ENCODE results near the gene DNAJC10.
"Not testable (repeated sequence)": the region's sequence is repeated elsewhere in the genome, so short reads cannot be mapped to it uniquely, and the experiment has no call there.

The DNAJC10 gene, protein sequence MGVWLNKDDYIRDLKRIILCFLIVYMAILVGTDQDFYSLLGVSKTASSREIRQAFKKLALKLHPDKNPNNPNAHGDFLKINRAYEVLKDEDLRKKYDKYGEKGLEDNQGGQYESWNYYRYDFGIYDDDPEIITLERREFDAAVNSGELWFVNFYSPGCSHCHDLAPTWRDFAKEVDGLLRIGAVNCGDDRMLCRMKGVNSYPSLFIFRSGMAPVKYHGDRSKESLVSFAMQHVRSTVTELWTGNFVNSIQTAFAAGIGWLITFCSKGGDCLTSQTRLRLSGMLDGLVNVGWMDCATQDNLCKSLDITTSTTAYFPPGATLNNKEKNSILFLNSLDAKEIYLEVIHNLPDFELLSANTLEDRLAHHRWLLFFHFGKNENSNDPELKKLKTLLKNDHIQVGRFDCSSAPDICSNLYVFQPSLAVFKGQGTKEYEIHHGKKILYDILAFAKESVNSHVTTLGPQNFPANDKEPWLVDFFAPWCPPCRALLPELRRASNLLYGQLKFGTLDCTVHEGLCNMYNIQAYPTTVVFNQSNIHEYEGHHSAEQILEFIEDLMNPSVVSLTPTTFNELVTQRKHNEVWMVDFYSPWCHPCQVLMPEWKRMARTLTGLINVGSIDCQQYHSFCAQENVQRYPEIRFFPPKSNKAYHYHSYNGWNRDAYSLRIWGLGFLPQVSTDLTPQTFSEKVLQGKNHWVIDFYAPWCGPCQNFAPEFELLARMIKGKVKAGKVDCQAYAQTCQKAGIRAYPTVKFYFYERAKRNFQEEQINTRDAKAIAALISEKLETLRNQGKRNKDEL

DNA sequence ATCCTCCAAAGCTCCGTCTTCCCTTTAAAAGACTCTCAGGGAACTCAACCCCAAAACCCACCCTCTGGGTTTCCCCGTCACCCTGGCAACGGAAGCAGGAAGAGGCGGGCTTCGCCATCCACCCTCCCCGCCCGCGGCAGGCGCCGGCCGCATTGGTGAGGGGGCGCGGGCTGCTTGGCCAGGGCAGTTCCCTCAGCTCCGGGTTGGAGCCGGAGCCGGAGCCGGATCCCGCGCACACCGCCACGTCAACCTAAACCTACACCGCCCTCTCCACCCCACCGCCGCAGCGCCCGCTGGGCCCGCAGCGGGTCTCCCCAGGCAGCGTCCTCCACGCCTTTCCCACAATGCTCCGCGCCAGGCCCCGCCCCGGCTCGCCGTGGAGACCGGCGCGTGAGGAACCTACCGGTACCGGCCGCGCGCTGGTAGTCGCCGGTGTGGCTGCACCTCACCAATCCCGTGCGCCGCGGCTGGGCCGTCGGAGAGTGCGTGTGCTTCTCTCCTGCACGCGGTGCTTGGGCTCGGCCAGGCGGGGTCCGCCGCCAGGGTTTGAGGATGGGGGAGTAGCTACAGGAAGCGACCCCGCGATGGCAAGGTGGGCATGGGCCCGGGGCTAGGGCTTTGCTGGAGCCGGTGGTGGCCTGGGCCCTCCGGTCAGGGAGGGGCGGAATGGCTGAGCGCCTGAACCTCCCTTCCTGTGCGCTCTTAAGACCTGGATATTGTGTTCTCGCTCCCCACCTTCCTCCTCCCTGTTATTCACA is at the start of gene DNAJC10:
Gene DNAJC10 (plus strand): TSS at position 366 of the 758 bp plus-strand sequence. CDS start 1,830 bp downstream, outside the sequence.
- DNase-seq (ENCODE audit: low read depth): peak; percentile 31

DNA sequence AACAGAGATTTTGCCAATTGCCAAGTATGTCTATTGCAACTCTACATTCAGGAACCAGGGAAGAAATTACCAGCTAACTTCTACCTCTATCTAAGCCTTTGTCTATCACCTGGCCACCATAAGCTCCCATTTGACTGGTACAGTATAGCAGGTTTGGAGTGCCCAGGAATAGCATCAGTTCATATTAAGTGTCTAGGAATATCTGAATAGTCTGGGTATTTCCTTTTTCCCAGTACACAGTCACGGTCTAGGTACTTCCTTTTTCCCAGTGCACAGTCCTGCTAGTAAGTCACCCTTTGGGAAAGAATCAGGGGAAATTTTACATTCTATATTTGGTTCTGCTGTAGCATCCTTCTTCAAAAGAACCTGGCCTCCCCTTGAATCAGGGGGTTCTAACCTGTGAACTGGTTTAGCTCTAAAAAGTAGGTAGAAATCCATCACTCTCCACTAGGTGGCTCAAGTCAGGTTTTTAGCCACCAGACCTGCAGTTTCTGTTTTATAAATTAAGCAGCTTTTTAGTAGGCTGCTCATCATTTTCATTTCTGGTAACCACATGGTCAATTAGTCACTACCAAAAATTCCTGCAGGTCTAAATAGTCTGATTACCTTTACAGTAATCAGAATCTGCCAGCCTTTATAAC is 49.3 kb upstream of the DNAJC10 start:
- DNase-seq (ENCODE audit: low read depth): no peak

DNA sequence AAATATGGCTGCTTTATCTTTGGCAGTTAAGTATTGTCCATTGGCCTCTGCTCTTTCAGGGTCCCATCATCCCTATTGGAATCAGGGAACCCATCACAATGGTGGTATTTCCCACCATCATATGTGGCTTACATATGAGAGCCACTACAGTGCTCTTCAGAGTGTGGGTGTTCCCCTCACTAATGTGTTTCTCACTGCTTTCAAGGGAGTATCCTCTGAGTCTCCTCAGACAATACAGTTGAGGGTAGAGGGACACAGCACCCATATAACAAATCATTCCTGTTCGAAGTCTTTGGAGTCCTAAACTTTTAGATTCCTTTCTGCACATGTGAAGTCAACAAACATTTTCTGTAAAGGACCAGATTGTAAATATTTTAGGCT is 48.8 kb upstream of the DNAJC10 start:
- no peak for DNase-seq (ENCODE audit: low read depth)

DNA sequence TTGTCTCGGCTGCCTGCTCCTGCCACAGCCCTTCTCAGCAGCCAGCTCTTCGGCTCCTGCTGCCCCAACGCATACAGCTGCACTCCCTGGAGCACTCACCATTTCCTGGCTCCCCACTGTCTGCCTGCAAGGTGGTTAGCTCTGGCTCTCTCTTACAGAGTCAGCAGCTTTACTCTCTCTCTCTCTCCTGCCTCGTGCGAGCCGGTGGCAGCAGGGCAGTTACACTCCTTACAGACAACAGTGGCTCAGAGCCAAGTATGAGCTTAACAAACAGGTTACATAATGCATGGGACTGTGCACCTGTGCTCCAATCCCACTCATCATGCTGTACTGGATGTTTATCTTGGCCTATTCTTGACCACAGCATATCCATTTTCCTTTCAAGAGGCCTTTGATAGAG is 47.4 kb upstream of the DNAJC10 start:
- no peak for DNase-seq (ENCODE audit: low read depth)

DNA sequence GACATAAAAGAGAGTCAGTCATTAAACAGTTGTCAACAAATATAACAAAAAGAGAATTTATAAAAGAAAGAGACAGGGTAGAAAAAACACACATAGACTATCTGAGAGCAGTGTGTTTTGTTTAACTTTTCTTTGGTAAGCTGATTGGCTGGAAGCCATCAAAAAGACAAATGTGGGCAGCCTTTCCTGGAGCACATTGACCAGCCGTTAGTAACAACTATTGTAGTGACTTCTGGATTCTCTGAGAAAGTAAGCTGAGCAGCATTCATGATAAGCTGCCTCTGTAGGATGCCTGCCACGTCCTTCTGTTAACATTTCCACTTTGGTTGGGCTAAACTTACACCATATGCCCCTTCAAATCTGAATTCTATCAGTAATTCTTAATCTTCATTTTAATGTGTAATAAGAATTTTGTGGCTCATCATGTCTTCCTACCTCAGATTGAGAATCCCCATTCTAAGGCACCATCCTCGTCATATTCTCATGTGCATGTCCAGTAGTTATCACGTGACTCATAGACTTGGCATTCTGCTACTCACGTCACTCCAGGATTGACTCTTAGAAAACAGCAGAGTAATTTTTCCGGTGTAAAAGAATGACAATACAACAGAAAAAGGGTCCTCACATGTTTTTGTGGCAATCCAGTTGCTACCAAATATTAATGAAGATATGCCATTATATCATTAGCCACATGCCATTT is 43.4 kb upstream of the DNAJC10 start:
- DNase-seq (ENCODE audit: low read depth): no peak

DNA sequence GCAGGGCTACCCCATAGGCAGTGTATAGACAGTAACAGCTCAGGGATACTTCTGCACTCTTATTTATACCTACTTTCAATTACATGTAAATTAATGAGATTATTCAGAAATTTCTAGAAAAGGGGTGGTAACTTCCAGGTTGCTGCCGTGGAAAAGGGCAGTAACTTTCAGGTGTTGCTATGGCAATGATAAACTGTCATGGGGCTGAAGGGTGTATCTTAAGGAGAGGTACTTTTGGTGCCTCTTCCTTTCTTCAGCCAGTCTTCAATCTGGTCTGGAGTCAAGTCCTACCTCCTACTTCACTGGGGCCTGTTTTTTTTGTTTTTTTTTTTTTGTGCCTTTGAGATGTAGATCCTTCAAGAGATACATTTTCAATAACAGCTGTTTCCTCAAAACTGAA is 35.2 kb upstream of the DNAJC10 start:
- DNase-seq (ENCODE audit: low read depth): no peak

DNA sequence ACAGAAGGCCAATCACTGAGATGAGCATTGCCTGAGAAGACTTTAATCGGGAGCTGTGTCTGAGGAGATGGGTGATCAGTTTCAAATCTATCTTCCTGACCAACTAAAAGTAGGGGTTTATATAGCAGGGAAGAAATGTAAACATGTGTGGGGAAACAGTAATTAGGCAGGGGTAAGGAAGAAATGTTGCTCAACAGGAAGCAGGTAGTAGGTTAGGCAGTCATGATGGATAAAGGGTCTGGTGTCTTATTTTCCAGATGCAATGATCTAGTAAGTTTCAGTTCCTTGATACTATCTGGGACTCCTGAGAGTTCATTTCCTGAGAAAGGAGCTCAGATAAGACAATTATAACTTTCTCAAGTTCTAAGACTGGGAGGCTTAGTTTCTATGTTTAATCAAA is 33.8 kb upstream of the DNAJC10 start:
- no peak for DNase-seq (ENCODE audit: low read depth)

DNA sequence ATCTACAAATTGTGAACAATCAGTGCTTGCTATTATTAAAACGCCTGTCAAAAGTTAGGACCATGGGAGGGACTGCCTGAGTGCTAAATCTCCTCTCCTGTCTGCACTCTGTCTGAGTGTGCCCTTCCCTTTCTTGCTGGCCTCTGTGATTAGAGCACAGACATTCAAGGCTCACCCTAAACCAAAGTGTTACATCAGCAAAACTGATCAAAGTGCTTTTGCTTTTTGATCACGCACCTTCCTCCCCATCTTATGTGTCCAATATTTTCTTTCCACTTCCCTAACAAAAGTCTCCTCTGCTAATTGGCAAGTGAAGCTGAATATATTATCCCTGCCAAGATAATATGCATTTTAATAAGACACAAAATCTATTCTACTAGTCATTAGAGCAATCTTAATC is 30.5 kb upstream of the DNAJC10 start:
- DNase-seq (ENCODE audit: low read depth): no peak

DNA sequence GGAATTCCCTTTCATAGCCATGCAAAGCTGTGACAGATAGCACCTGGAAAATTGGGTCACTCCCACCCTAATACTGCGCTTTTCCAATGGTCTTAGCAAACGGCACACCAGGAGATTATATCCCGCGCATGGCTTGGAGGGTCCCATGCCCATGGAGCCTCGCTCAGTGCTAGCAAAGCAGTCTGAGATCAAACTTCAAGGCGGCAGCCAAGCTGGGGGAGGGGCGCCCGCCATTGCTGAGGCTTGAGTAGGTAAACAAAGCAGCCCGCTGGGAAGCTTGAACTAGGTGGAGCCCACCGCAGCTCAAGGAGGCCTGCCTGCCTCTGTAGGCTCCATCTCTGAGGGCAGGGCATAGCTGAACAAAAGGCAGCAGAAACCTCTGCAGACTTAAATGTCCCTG is 29.3 kb upstream of the DNAJC10 start:
- DNase-seq (ENCODE audit: low read depth): not testable (repeated sequence)

DNA sequence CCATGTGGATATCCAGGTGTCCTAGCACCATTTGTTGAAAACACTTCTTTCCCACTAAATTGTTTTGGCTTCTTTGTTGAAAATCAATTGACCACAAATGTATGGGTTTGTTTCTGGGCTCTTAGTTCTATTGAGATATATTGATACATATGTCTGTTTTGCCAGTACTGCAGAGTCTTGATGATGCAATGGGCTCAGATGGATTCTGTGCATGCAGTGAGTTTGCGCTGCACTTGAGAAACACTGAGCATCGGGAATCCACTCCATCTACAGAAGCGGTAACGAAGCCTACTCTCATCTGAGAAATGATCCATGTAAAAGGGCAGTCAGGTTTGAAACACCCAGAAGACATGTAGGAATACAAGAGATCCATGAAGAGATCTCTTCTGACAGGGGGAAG is 21.9 kb upstream of the DNAJC10 start:
- no peak for DNase-seq (ENCODE audit: low read depth)

DNA sequence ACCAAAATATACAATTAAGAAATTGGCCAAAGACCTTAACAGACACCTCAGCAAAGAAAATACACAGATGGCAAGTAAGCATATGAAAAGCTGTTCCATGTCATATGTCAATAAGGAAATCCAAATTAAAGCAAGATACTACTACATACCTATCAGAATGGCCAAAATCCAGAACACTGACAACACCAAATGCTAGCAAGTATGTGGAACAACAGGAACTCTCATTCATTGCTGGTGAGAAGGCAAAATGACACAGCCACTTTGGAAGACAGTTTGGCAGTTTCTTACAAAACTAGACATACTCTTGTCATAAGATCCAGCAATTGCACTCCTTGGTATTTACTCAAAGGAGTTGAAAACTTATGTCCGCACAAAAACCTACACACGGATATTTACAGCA is 20.3 kb upstream of the DNAJC10 start:
- DNase-seq (ENCODE audit: low read depth): no peak

DNA sequence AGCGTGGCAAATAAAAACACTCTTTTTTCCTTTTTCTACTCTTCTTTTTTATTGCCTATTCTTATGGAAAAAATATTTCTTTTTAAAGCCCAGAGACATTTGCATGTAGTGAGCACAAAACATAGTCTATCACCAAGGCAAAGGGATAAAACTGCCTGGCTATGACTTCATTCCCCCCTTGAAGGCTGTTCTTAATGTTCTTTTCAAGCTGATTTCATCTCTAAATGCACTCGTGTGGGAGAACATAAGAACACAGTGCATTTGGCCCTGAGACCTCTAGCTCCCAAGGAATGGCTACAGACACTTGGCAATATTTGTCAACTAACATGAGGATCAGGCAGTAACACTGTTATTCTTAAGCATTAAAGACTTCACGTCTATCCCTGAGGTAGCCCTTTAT is 17.4 kb upstream of the DNAJC10 start:
- DNase-seq (ENCODE audit: low read depth): no peak

DNA sequence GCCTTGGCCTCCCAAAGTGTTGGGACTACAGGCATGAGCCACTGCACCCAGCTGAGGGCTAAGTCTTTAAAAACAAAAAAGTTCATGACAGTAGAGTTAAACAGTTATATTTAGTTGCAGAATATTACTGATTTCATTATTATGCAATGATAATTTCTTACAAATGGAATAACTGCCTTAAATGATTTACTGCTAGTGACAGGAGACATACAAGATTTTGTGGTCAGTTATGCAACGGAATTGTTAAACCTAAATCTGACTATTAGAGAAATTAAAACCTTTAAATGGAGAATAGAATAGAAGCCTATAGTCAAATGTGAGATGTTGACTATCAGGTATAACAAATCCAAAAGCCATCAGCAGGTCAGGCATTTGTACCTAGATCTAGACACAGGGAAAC is 10.3 kb upstream of the DNAJC10 start:
- DNase-seq (ENCODE audit: low read depth): no peak

DNA sequence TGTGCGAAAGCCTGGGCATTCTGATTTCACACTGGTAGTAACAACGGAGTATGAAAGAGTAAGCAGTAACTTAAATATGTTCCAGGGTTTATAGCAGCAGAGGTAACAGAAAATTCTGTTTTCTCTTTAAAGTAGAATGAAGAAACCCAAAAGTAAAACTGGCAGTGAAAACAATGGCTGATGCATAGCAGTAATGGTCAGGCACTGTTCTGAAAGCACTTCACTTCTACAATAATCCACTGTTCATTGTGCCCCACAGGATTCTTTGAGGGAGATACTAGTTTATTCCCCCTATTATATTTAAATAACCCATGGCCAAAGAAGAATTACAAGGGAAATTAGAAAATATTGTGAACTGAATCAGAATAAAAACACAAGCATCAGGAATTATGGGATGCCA is 9.3 kb upstream of the DNAJC10 start:
- DNase-seq (ENCODE audit: low read depth): no peak

DNA sequence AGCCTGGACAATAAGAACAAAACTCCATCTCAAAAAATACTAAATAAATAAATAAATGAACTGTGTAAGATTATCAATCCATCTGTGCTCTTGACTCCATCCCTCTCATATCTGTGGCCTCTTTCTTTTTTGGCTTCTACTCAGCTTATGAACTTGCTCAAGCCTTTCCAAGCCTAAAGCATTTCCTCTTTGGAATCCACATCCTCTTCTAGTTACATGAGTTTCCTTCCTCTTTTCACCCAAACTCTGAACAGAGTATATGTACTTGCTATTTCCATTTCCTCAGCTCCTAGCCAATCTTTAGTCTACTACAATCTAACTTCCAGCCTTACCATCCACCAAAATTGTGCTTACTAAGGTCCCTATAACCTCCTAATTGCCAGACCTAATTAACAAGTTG is 2.5 kb upstream of the DNAJC10 start:
- DNase-seq (ENCODE audit: low read depth): no peak

DNA sequence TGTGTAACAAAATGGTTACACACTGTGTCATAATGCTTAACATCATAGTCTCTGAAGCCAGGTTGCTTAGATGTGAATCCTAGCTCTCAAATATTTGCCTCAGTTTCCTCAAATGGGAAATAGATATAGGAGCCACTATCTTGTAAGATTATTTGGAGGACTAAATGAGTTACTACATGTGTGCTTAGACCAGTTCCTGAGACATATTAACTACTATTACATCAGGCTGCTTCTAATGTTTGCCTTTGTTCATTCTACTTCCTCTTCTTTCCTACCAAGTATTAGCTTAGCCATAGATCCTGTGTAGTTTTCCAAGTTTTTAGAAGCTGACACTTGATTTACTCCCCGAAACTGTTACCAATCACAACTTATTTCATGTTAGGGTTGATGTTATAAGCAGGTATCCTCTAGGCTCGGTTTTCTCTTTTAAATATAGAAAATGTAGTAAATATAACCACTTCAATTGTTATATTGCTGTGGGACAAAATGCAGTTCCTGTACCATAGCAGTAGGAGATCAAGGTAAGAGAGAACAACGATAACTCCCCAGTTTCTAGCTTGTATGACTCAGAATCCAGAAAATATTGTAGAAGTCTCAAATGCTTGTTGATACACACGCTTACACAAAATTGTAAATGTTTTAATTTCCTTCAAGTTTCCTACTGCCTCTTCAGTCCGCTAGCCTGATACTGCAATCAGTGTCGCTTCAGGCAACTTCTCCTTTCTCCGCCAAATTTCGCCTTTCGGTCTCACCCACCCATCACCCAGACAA is 751 bp upstream of the DNAJC10 start:
- no peak for DNase-seq (ENCODE audit: low read depth)

DNA sequence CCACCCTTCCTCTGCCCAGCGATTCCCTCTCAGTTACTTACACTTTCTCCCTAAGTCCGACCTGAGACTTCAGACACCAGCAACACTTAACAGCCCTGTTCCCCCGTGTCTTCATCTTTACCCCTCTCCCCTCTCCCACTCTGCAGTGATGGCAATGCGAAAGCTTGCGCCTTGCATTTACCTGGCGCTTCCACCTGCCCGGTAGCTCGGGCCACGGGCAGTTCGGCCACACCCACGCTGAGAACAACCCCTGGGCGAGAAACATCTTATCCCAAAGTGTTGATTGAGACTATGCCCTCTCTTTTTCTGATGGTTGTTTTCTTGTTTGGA is 558 bp downstream of the DNAJC10 start:
- no peak for DNase-seq (ENCODE audit: low read depth)

DNA sequence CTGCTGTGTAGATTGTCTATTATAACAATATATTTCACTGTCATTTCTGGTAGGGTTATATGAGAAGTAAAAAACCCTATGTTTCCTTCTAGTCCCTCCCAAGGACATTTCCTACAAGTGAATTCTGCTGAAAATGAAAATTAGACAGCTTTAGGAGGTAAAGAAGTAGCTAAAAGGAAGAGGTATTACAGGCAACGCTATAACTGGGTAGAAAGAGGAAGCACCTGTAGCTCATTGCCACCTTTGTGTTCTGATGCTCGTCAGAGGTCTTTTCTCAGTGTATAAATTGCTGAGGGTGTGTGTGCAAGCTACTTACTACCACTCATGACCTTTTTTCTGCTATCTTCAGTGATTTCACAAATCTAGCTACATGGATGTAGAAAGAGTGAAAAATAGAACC is 1.4 kb downstream of the DNAJC10 start:
- DNase-seq (ENCODE audit: low read depth): no peak

DNA sequence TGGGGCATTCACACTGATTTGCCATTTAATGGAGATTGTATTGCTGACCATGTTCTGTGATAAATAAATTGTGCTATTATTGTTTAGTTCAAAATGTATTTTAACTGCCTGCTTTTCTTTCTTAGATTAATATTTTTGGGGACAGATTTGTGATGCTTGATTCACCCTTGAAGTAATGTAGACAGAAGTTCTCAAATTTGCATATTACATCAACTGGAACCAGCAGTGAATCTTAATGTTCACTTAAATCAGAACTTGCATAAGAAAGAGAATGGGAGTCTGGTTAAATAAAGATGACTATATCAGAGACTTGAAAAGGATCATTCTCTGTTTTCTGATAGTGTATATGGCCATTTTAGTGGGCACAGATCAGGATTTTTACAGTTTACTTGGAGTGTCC is 1.8 kb downstream of the DNAJC10 start:
- DNase-seq (ENCODE audit: low read depth): no peak

DNA sequence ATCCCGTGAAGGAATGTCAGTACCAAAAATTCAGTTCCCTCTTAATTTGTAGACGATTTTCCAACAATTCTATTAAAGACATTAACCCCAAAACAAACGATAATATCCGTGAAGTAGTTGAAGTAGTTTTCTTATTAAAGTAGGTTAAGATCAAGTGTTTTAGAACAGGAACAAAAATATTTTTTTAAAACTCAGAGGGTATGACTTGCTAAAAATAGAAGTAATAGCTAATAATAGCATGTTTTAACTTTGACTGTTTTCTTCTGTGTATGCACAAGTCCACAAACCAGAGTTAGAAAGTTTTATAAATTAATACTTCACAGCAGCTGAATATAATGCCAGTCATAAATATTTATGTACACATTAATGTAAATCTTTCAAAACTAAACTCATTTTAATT is 2.4 kb downstream of the DNAJC10 start:
- DNase-seq (ENCODE audit: low read depth): no peak

DNA sequence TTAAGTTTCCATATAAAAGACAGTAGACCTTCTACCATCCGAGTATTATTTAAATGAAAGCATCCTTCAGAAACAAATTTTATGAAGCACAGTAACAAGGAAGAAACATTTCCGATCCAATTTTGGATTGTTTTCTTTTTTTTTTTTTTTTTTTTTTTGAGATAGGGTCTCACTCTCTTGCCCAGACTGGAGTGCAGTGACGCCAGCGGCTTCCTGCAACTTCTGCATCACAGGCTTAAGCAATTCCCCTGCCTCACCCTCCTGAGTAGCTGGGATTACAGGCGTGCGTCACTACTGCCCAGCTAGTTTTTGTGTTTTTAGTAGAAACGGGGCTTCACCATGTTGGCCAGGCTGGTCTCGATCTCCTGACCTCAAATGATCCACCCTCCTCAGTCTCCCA is 3.1 kb downstream of the DNAJC10 start:
- not testable (repeated sequence) for DNase-seq (ENCODE audit: low read depth)
